B cell (primary cell): ENCODE data around the gene TACC3. TPM values are rescaled to one million over a fixed set of nuclear protein-coding genes. Genes with fewer than 3 reads are reported as not detected.

Experiments used
- ATAC-seq: fragments of 200-7000 bp; cut with Tn5 transposase; one replicate; pipeline ENCODE4 v1.10.0; 2021; ENCODE audit warnings: low read depth, mild to moderate bottlenecking, moderate number of reproducible peaks, moderate library complexity
- CTCF ChIA-PET: fragments of 350-600 bp; sonication (Branson Sonifier 250); formaldehyde crosslinking; loops from one replicate; lab custom pipeline; 2021; ENCODE audit warnings: antibody characterized with exemption, inconsistent platforms; lab: Charles Lee
- POLR2A ChIA-PET: fragments of 350-600 bp; sonication (Branson Sonifier 250); formaldehyde crosslinking; loops from one replicate; lab custom pipeline; 2021; ENCODE audit warnings: antibody characterized with exemption; lab: Charles Lee
- DNase-seq: peaks from one replicate; pipeline ENCODE4 v3.0.0; 2013
- H2AFZ ChIP-seq: 2 replicates; pipeline ENCODE4 v1.6.1; 2012; ENCODE audit warnings: mild to moderate bottlenecking, low read depth, low read length; ENCODE audit not compliant: insufficient read depth, poor library complexity, severe bottlenecking
- H3K27ac ChIP-seq, 2 donors: 1 replicate in 1 of 2; 2 replicates in 1 of 2; pipeline ENCODE4 v1.5.1; 2012 to 2013; ENCODE audit warnings: low read length in 2 of 2, mild to moderate bottlenecking in 2 of 2, moderate library complexity in 1 of 2
- H3K27me3 ChIP-seq, 4 experiments: fragments of 200-600 bp in 1 of 4; sonication (generic) in 1 of 4; replicated peaks in 1 of 4; 1 replicate in 2 of 4; 2 replicates in 2 of 4; pipeline versions ENCODE4 v1.6.1 to v1.7.0; 2013 to 2016; ENCODE audit warnings: low read length in 3 of 4, mild to moderate bottlenecking in 2 of 4, mixed read lengths in 1 of 4, moderate library complexity in 1 of 4; ENCODE audit not compliant: insufficient read depth in 4 of 4, control insufficient read depth in 3 of 4; ENCODE audit errors: control extremely low read depth in 1 of 4
- H3K36me3 ChIP-seq, 2 experiments: replicated peaks in 1 of 2; 1 replicate in 1 of 2; 2 replicates in 1 of 2; pipeline versions ENCODE4 v1.6.1 to v1.7.1; 2013; ENCODE audit warnings: low read length in 1 of 2; ENCODE audit not compliant: insufficient read depth in 2 of 2, control insufficient read depth in 1 of 2; ENCODE audit errors: control extremely low read depth in 1 of 2, extremely low read depth in 1 of 2
- H3K4me1 ChIP-seq, 2 donors: fragments of 200-600 bp in 1 of 2; sonication (generic) in 1 of 2; 1 replicate in 1 of 2; 2 replicates in 1 of 2; pipeline versions ENCODE4 v1.5.1 to v1.6.1; 2013 to 2017; ENCODE audit warnings: low read length in 2 of 2; ENCODE audit not compliant: control insufficient read depth in 2 of 2, insufficient read depth in 2 of 2
- H3K4me2 ChIP-seq: replicated peaks from 2 replicates; pipeline ENCODE3; 2012; ENCODE audit warnings: mild to moderate bottlenecking, low read depth, low read length; ENCODE audit not compliant: poor library complexity, severe bottlenecking
- H3K4me3 ChIP-seq, 5 experiments: fragments of 200-600 bp in 1 of 5; sonication (generic) in 1 of 5; 1 replicate in 3 of 5; 2 replicates in 2 of 5; pipeline versions ENCODE4 v1.5.1 to v1.7.0; 2011 to 2016; ENCODE audit warnings: low read length in 4 of 5, mild to moderate bottlenecking in 4 of 5, low read depth in 2 of 5, control low read depth in 1 of 5, moderate library complexity in 1 of 5; ENCODE audit not compliant: insufficient read depth in 1 of 5; ENCODE audit errors: control extremely low read depth in 1 of 5, extremely low read depth in 1 of 5
- H3K79me2 ChIP-seq: fragments of 200-600 bp; sonication (generic); one replicate; pipeline ENCODE4 v1.6.0; 2016; ENCODE audit warnings: low read length; ENCODE audit not compliant: control insufficient read depth, insufficient read depth
- H3K9ac ChIP-seq: fragments of 200-600 bp; sonication (generic); 2 replicates; pipeline ENCODE4 v1.6.1; 2017; ENCODE audit warnings: mild to moderate bottlenecking, low read length, moderate library complexity
- H3K9me3 ChIP-seq, 3 donors: one replicate each; pipeline versions ENCODE4 v1.6.1 to v1.7.1; 2013; ENCODE audit warnings: low read length in 2 of 3; ENCODE audit not compliant: control insufficient read depth in 2 of 3, insufficient read depth in 1 of 3; ENCODE audit errors: control extremely low read depth in 1 of 3
- H4K20me1 ChIP-seq: 2 replicates; pipeline ENCODE4 v1.6.0; 2012; ENCODE audit warnings: mild to moderate bottlenecking, low read length; ENCODE audit not compliant: insufficient read depth, control insufficient read depth, poor library complexity, severe bottlenecking
- H3K27ac Mint-ChIP-seq: one replicate; pipeline ENCODE4 v1.8.0; 2021; ENCODE audit warnings: mixed read lengths
- H3K27me3 Mint-ChIP-seq: one replicate; pipeline ENCODE4 v1.8.0; 2021; ENCODE audit warnings: mixed read lengths
- H3K4me1 Mint-ChIP-seq: one replicate; pipeline ENCODE4 v1.8.0; 2021; ENCODE audit warnings: mixed read lengths
- H3K4me3 Mint-ChIP-seq: one replicate; pipeline ENCODE4 v1.8.0; 2021; ENCODE audit warnings: mixed read lengths
- H3K9me3 Mint-ChIP-seq: one replicate; pipeline ENCODE4 v1.8.0; 2022; ENCODE audit warnings: mixed read lengths; ENCODE audit not compliant: insufficient read depth
- CTCF ChIP-seq: fragments of 200-600 bp; IDR thresholded peaks from one replicate; pipeline ENCODE4 v1.8.0; 2022; ENCODE audit warnings: antibody characterized with exemption, mild to moderate bottlenecking
- EZH2 ChIP-seq: IDR thresholded peaks from 2 replicates; pipeline ENCODE4 v1.6.1; 2012; ENCODE audit warnings: borderline replicate concordance, low read depth, mild to moderate bottlenecking, moderate library complexity, low read length; ENCODE audit not compliant: insufficient read depth, poor library complexity, severe bottlenecking
- WGBS: methylation state at CpG from one replicate; pipeline ENCODE4 v1.1.5; 2013; ENCODE audit warnings: missing lambda C conversion rate; ENCODE audit not compliant: insufficient coverage; 5-methylcytosine and 5-hydroxymethylcytosine counted together
- intact Hi-C: fragments of 100-400 bp; cut with micrococcal nuclease; formaldehyde crosslinking; loops from one replicate; pipeline ENCODE4 v1.10.0; 2022
- polyA plus RNA-seq: library from polyadenylated mRNA; depleted of rRNA; stranded (reverse); fragments of >200 nt; gene quantifications from 2 replicates; pipeline ENCODE4 v1.2.3, GENCODE V29; 2012
- small RNA-seq: library from RNA; depleted of rRNA; stranded (forward); fragments of <200 nt; gene quantifications from one replicate; pipeline ENCODE3, GENCODE V24; 2012; ENCODE audit warnings: low replicate concordance, low read depth; ENCODE audit not compliant: insufficient read length
- total RNA-seq, 2 donors: library from RNA; stranded (reverse); fragments of 120-200 nt in 1 of 2; gene quantifications; 1 replicate in 1 of 2; 2 replicates in 1 of 2; pipeline versions ENCODE4 v1.2.3 to v1.2.4, GENCODE V29; 2013 to 2022

TACC3 gene
- total and polyA plus RNA-seq, 2 donors (not counting 1 experiment from before 2014, with no cell fraction given) = 29.5 to 47.9 TPM

- ATAC-seq = no peak
- H3K9me3 Mint-ChIP-seq = no peaks in the 10 kb centered on the region
- peaks cover 0 to 21% (median 0%) of the 10 kb centered on the region in 3 donors for H3K9me3 ChIP-seq
- DNase-seq = peak; percentile 56
- peaks cover 20 to 27% of the 10 kb centered on the region in 2 donors for H3K4me1 ChIP-seq
- H2AFZ ChIP-seq = peak overlapping the region; percentile 42
- no peak overlapping the region for H3K27ac Mint-ChIP-seq
- intact Hi-C loops = loop anchor here (2.0 to 5.0 kb wide), 2 partner anchors 27 to 112 kb away; partner anchors contain the start of gene FAM53A
- peaks cover 16% of the 10 kb centered on the region for H3K27me3 Mint-ChIP-seq
- 3% methylated on average over 100 of the region's 101 CpGs for WGBS
- peaks cover 0 to 52% (median 32%) of the 10 kb centered on the region in 4 experiments for H3K27me3 ChIP-seq
- H3K27ac ChIP-seq = no peak overlapping the region
- POLR2A ChIA-PET = no interaction called here
- H3K9ac ChIP-seq = peak overlapping the region; percentile 57
- CTCF ChIA-PET = interaction anchor here (1.1 to 1.6 kb wide), 2 partner anchors 25 to 101 kb away, joined by 3 to 4 read pairs; no protein-coding TSS in a partner anchor
- peak overlapping the region; percentile 92 for H3K4me2 ChIP-seq
- TF ChIP-seq CTCF = no peak
- peak; percentile 60 for TF ChIP-seq EZH2
- no peaks in the 10 kb centered on the region for H3K36me3 ChIP-seq
- peaks cover 4% of the 10 kb centered on the region for H4K20me1 ChIP-seq
- peaks cover 3% of the 10 kb centered on the region for H3K4me1 Mint-ChIP-seq
- no peaks in the 10 kb centered on the region for H3K79me2 ChIP-seq
- peak overlapping the region; percentile 64 for H3K4me3 Mint-ChIP-seq
- peak overlapping the region in 4 of 5 experiments; percentile 11 to 48 (median 40) for H3K4me3 ChIP-seq
Observed at GRCh38 chr4:1793940-1794808, 72.9 kb downstream of the TACC3 start.

Small RNA genes within 50 kb of the gene (small RNA-seq; reads per million reads assigned to genes)
- not detected for gene RF00019

Other genes starting within 250 kb of the TACC3 start
- 1.8 and 4.2 TPM in 2 replicates for gene FAM53A, start 37.2 kb upstream of the TACC3 start, total RNA-seq
- gene FAM53A, start 37.2 kb upstream of the TACC3 start, polyA plus RNA-seq = 2.2 and 3.2 TPM in 2 replicates
- 31.8 and 33.9 TPM in 2 replicates for gene SLBP, start 9.2 kb upstream of the TACC3 start, total RNA-seq
- 19.4 and 30.7 TPM in 2 replicates for gene SLBP, start 9.2 kb upstream of the TACC3 start, polyA plus RNA-seq
- 41.0 and 41.9 TPM in 2 replicates for gene TMEM129, start 198 bp upstream of the TACC3 start, total RNA-seq
- gene TMEM129, start 198 bp upstream of the TACC3 start, polyA plus RNA-seq = 43.6 and 76.5 TPM in 2 replicates
- gene FGFR3, start 71.8 kb downstream of the TACC3 start, total RNA-seq = not detected in 2 replicates
- not detected in 2 replicates for gene FGFR3, start 71.8 kb downstream of the TACC3 start, polyA plus RNA-seq
- gene LETM1, start 134.6 kb downstream of the TACC3 start, total RNA-seq = 44.8 and 45.1 TPM in 2 replicates
- gene LETM1, start 134.6 kb downstream of the TACC3 start, polyA plus RNA-seq = 28.5 and 34.3 TPM in 2 replicates
- gene NSD2, start 149.9 kb downstream of the TACC3 start, total RNA-seq = 64.8 and 71.9 TPM in 2 replicates
- gene NSD2, start 149.9 kb downstream of the TACC3 start, polyA plus RNA-seq = 14.2 and 20.1 TPM in 2 replicates